ENCODE data around the gene AFF4. TPM values are rescaled to one million over a fixed set of nuclear protein-coding genes. Genes with fewer than 3 reads are reported as not detected.

The AFF4 gene, protein sequence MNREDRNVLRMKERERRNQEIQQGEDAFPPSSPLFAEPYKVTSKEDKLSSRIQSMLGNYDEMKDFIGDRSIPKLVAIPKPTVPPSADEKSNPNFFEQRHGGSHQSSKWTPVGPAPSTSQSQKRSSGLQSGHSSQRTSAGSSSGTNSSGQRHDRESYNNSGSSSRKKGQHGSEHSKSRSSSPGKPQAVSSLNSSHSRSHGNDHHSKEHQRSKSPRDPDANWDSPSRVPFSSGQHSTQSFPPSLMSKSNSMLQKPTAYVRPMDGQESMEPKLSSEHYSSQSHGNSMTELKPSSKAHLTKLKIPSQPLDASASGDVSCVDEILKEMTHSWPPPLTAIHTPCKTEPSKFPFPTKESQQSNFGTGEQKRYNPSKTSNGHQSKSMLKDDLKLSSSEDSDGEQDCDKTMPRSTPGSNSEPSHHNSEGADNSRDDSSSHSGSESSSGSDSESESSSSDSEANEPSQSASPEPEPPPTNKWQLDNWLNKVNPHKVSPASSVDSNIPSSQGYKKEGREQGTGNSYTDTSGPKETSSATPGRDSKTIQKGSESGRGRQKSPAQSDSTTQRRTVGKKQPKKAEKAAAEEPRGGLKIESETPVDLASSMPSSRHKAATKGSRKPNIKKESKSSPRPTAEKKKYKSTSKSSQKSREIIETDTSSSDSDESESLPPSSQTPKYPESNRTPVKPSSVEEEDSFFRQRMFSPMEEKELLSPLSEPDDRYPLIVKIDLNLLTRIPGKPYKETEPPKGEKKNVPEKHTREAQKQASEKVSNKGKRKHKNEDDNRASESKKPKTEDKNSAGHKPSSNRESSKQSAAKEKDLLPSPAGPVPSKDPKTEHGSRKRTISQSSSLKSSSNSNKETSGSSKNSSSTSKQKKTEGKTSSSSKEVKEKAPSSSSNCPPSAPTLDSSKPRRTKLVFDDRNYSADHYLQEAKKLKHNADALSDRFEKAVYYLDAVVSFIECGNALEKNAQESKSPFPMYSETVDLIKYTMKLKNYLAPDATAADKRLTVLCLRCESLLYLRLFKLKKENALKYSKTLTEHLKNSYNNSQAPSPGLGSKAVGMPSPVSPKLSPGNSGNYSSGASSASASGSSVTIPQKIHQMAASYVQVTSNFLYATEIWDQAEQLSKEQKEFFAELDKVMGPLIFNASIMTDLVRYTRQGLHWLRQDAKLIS
- 92.5 and 96.6 TPM in 2 replicates for total RNA-seq (2013; cell fraction: nucleolus; rRNA removed)
- total RNA-seq (2014; rRNA removed) (7.5 and 7.9 TPM in 2 replicates), total RNA-seq (2014; rRNA removed; fragmentation: Illumina TruSeq; extraction: Trizol) (15.4 and 17.3 TPM in 2 replicates), total RNA-seq (2021) (15.5 and 19.2 TPM in 2 replicates), polyA plus RNA-seq (2011; rRNA removed) (20.2 and 25.7 TPM in 2 replicates), polyA plus RNA-seq (2014; fragmentation: Illumina TruSeq; extraction: Trizol) (17.0 and 17.4 TPM in 2 replicates), polyA plus RNA-seq (2014; fragmentation: Nextera tagmentation; extraction: Ambion mirVana) (1 to 10 TPM; 1.1 to 1.8 TPM), polyA plus RNA-seq (2014; rRNA removed) (7.4 and 8.0 TPM in 2 replicates), polyA plus RNA-seq (2016; fragmentation: Nextera tagmentation; extraction: Ambion mirVana) (10 to 100 TPM; 10.2 to 10.6 TPM), polyA minus RNA-seq (2011; rRNA and poly(A)+ RNA removed) (32.6 and 45.3 TPM in 2 replicates), Bru-seq, nascent RNA (percentile 91 among the genes with signal in this experiment), BruChase-seq, experiment 1, labeled RNA remaining after a 6-hour chase (percentile 88 among the genes with signal in this experiment), BruChase-seq, experiment 2, labeled RNA remaining after a 2-hour chase (percentile 93 among the genes with signal in this experiment)
- 10.1 TPM for polyA plus RNA-seq (2011; ENCODE audit: low read depth)
- 11.2 and 13.8 TPM in 2 replicates for polyA plus RNA-seq (2011; cell fraction: cytosol; rRNA removed)
- polyA plus RNA-seq (2011; cell fraction: nucleus; rRNA removed) = 22.7 and 28.4 TPM in 2 replicates
- polyA plus RNA-seq (2012) = 9.9 and 11.5 TPM in 2 replicates
- polyA minus RNA-seq (2011; cell fraction: cytosol; rRNA and poly(A)+ RNA removed) = 17.9 and 19.1 TPM in 2 replicates
- 22.4 and 33.0 TPM in 2 replicates for polyA minus RNA-seq (2011; cell fraction: nucleus; rRNA and poly(A)+ RNA removed)
- long read RNA-seq, experiment 1, partial matches to known transcripts = 0 of 1 reads
- long read RNA-seq, experiment 1, other reads (novel, unspliced or antisense) = 1 of 1 reads
- long read RNA-seq, experiment 2, partial matches to known transcripts = 9 of 13 reads
- long read RNA-seq, experiment 2, other reads (novel, unspliced or antisense) = 4 of 13 reads

DNA sequence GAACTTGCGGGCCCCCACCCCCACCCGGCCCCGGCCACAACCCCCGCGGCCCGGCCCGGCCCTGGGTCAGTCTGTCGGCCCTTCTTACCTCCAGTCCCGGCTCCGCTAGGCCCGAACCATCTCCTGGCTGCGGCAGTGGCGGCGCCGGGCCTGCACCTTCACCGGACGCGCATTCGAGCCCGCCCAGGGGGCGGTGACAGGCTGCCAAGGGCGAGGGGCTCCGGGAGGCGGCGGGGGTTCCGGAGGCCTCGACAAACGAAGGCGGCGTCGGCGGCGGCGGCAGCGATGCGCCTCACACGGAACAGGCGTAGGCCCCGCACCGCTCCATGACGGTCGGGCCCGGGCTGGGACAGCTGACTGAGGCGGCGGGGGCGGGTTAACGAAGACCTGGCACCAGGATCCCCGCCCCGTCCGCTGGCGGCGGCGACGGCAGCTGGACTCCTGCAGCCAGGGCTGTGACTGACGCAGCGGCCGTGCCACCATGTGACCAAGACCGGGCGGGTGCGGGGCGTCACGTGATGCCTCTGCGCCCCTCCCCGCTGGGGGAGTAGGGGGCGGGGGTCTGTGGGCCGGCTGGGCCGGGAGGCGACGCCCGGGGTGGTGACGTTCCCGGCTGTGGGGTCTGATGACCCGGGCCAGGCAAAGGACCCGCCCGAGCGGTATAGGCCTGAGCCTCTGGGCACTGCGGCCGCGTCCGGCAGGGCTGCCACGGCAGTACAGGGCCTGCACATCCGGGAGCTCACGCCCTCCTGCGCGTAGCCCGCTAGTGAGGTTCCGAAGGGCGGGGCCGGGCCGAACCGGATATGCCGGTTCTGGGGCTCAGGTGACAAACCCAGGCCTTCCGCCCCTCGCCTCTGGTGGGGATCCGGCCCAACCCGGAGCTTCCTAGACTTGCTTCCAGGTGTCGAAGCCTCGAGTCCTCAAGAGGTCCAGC, at the start of gene AFF4:
AFF4 (minus strand) TSS at position 464 of the 934 bp plus-strand sequence. CDS start 26,445 bp downstream, outside the sequence.
- Histone ChIP-seq H3K79me2 (ENCODE audit: control insufficient read depth, insufficient read depth, low read length) (peaks cover 46% of the 10 kb centered on the region), H3K36me3 (ENCODE audit: control insufficient read depth in 2 of 2, insufficient read depth in 2 of 2, low read length in 1 of 2) (no peaks in the 10 kb centered on the region), H3K27me3 (replicated peaks in 1 of 2; ENCODE audit: control insufficient read depth in 2 of 2, insufficient read depth in 2 of 2, low read length in 1 of 2) (no peaks in the 10 kb centered on the region), H2AFZ (ENCODE audit: control insufficient read depth, low read depth, low read length) (peak within 1 kb of the TSS; percentile 96), H3K4me3 (peak within 1 kb of the TSS; percentile 67), H3K9ac (ENCODE audit: control insufficient read depth, insufficient read depth, low read length) (peak within 1 kb of the TSS; percentile 89), H3K4me2 (ENCODE audit: control insufficient read depth, insufficient read depth) (peak within 1 kb of the TSS; percentile 95), H3K9me3 (replicated peaks; ENCODE audit: control insufficient read depth, insufficient read depth, low read length) (no peaks in the 10 kb centered on the region), H3K4me1 (ENCODE audit: control insufficient read depth, insufficient read depth, low read length) (0 out of 2 replicates have a peak, but pooled peaks cover 2% of the 10 kb centered on the region), H4K20me1 (ENCODE audit: control insufficient read depth, insufficient read depth) (no peaks in the 10 kb centered on the region), H3K27ac (ENCODE audit: control insufficient read depth, insufficient read depth) (peak within 1 kb of the TSS; percentile 69)
- in situ Hi-C loops (cut with MboI) (no loop called here), intact Hi-C loops (cut with micrococcal nuclease; ENCODE audit: unreplicated experiment) (loop anchor here (5.0 kb wide), 1 partner anchor 89 kb away; the partner anchor contains the start of gene HSPA4)
- FAIRE-seq (peak; percentile 27), ATAC-seq (peak; percentile 97), DNase-seq (ENCODE audit: low read depth, low spot score) (peak; percentile 68)
- ChIA-PET POLR2A (interaction anchor here (0.6 to 3.0 kb wide), 15 partner anchors 12 to 701 kb away, joined by 3 to 16 read pairs (median 3); partner anchors contain the start of genes CCNI2 and HSPA4), CTCF (no interaction called here), SMC1A (ENCODE audit: uncharacterized antibody, unreplicated experiment) (interaction anchor here (1.0 to 2.4 kb wide), 4 partner anchors 12 to 134 kb away, joined by 3 to 9 read pairs (median 4); partner anchors contain the start of genes GDF9, HSPA4 and UQCRQ), RAD21 (ENCODE audit: unreplicated experiment) (interaction anchor here (0.5 to 1.2 kb wide), 8 partner anchors 68 to 436 kb away, joined by 3 read pairs; partner anchors contain the start of gene HSPA4)
- TSS peak; percentile 98 for BruUV-seq (replicated peaks)
- WGBS (ENCODE audit: insufficient coverage, insufficient replicate concordance, low lambda C conversion rate, missing lambda C conversion rate) = 2% methylated on average over 87 of the region's 98 CpGs
- TF ChIP-seq IKZF2 (IDR thresholded peaks at IDR 0.05) (peak in 1 of 2 experiments; percentile 32; a peak in 1 of 4 replicates), YBX1 (IDR thresholded peaks at IDR 0.05) (no peak), ZBTB11 (CRISPR knock-in tag; IDR thresholded peaks at IDR 0.05) (peak; percentile 53), SIN3A (IDR thresholded peaks at IDR 0.05; ENCODE audit: low read depth, low read length) (peak; percentile 82), POLR2AphosphoS2 (IDR thresholded peaks at IDR 0.05; ENCODE audit: low read depth, low read length) (peak; percentile 84; the same call in 1 of the 2 replicates), POLR2AphosphoS5 (IDR thresholded peaks at IDR 0.05; ENCODE audit: low read length) (peak; percentile 83), SUPT20H (IDR thresholded peaks at IDR 0.05; ENCODE audit: borderline replicate concordance, control insufficient read depth, low read depth, low read length) (no peak), EGR1 (IDR thresholded peaks at IDR 0.05; ENCODE audit: borderline replicate concordance in 1 of 2, low read depth in 2 of 2, low read length in 2 of 2) (peak; percentile 59 to 92), EZH2 (IDR thresholded peaks at IDR 0.05; ENCODE audit: borderline replicate concordance, control insufficient read depth, low read depth, low read length) (no peak)
